NCI-H128 (cell line): ENCODE results near the gene BCKDK.

ENCODE experiments used
- DNase-seq: peaks from one replicate; lab custom pipeline; 2025; ENCODE audit not compliant: unreplicated experiment; lab: John Stamatoyannopoulos, UW

BCKDK gene

DNA sequence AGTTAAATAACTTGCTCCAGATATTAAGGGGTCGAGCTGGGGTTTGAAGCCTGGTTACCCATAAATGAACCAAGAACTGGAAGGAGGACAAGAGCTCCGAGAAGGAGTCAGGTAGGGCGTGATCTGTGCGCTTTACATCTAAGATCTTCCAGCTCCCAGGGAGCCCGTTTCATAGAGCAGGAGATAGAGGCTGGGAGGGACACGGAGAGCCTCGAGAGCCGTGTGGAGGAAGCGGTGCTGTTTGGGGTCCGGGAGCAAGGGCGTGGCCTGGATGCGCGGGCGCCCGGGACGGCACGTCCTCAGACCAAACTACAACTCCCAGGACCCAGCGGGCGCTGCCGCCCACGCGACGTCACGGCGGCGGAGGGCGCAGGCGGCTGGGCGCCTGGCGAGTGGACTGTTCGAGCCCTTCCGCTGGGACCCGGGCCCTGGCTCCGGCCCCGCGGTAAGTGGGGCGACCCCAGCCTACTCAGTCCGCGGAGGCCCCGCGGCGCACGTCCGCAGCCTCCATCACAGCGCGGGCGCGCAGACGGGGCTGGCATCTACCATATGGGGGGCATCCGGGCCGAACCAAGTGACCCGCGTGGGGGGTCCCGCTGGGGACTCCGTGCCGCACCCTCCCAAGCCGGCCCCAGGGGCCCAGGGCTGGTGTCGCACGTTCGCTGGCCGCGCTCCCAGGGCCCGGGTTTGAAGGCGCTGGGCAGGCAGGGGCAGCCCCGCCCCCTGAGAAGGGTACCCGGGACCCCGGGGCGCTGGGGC, at the start of gene BCKDK:
Gene BCKDK, plus strand, starts transcription at position 352 of the 759 bp plus-strand sequence. CDS start 838 bp downstream, outside the sequence.
- DNase-seq = peak; percentile 31

DNA sequence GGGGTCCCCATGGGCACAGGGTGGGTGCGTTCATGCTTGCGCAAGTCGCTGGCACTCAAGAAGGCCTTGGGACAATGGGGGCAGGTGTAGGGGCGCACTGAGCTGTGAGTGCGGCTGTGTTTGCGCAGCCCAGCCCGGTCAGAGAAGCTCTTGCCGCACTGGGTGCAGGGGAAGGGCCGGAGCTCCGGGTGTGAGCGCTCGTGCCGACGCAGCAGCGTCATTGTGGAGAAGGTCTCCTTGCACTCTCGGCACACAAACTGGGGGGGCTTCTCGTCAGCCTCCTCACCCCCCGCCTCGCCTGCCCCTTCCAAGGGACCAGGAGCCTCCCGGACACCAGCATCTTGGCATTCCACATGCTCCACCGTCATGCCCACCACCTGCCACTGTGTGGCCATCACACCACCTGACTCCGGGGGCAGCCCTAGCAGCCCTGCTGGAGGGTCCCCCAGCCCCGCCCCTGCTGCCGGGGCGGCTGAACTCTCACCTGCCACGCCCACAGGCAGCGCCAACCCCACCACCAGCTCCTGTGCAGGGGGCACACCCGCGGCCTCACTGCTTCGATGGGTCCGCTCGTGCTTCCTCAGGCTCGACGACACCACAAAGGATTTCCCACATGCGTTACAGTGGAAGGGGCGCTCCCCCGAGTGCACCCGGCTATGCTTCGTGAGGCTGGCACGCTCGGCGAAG, 46.9 kb upstream of the BCKDK start:
- DNase-seq = no peak

DNA sequence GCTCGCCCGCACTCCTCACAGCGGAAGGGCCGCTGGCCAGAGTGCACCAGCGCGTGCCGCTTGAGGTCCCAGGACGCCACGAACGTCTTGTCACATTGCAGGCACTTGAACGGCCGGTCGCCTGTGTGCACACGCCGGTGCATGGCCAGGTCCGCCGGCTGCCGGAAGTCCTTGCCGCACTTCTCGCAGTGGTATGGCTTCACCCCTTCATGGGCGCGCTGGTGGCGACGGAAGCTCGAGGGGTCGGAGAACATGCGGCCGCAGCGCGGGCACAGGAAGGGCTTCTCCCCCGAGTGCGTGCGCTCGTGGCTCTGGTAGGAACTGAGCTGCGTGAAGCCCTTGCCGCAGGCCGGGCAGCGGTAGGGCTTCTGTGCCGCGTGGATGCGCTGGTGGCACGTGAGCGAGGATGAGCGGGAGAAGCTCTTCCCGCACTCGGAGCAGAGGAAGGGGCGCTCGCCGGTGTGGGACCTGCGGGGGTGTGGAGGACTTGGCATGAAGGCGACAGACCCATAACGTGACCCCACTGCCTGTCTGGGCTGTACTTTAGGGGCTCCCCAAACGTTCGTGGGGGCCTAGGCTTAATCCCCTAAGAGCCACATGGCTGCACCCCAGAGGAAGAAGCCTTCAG, 46.3 kb upstream of the BCKDK start:
- DNase-seq = no peak

DNA sequence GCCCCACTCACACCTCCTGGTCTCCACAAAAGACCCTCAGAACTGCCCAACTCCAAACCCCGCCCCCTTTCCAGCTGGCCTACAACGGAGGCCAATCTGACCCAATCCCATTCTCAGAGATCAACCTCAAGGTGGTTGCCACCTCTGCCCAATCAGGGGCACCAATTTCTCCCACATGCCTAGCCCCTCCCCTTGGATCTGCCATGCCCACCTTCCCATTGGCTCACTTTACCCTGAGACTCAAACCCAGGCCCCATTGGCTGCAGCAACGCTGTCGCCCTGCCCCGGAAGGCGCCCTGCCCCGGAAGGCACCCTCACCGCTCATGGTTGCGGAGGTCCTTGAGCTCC, 44.7 kb upstream of the BCKDK start:
- DNase-seq = no peak

DNA sequence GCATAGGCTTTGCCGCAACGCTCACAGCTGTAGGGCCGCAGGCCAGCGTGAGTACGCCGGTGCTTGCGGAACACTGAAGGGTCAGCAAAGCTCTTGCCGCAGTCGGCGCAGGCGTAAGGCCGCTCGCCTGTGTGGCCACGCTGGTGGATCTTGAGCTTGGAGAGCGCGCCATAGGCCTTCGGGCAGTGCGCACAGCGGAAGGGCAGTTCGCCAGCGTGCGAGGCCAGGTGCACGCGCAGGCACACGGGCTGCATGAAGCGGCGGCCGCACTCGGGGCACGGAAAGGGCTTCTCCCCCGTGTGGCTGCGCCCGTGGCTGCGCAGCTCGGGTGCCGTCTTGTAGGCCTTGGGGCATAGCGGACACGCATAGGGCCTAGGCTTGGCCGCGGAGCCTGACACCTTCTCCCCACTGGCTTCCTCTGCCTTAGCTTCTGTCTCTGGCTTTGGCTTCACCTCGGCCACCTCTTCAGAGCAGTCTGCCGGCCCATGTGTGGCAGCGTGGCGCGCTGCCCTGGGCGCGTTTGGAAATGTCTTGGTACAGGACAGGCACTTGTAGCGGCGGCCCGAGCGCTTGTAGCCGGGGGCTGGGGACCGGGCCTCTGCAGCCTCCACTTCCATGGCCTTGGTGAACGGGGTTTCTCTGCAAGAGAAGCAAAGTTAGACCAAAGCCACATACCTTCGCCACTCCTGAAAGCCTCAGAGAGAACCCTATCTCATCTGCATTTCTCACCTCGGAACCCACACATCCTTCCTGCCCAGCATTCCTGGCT, 44.2 kb upstream of the BCKDK start:
- DNase-seq = no peak

DNA sequence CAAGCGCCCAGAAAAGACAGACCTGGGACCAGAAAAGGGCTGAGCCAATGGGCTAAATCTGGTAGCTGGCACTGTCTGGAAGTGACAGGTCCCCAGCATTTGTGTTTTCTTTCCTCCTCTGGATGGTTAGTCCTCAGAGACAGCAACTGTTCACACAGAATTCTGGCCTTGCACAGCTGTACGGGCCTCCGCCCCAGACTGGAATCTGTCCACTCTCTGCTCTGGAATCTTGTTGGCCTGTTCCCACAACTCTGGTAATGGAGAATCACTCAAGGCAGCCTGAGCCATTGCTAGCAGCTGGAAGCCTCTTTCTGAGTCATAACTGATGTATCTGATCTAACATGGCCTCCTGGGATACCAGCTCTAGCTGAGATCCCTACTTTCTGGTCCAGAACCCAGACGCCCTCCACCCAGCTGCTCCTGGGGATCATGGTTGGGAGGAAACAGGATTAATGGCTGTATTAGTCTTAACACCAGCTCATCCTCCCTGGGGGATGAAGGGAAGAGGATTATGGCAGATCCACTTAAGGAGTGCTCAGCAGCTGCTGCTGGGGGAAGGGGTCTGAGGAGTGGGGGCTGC, 43.2 kb upstream of the BCKDK start:
- DNase-seq = no peak

DNA sequence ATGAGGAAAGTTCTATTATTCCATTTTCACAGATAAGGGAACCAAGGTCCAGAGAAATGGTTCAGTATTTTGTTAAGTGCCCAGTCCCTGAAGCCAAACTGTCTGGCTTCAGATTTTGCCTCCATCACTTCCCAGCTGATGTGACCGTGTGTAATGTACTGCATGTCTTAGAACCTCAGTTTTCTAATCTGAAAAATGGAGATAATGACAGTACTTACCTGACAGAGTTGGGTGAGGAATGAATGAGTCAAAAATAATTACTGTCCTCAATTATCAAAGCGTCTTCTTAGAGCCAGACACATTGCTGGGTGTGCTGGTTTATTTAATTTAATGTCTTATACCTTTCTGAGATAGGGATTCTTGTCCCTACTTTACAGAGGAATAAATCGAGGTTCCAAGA, 40.8 kb upstream of the BCKDK start:
- DNase-seq = no peak

DNA sequence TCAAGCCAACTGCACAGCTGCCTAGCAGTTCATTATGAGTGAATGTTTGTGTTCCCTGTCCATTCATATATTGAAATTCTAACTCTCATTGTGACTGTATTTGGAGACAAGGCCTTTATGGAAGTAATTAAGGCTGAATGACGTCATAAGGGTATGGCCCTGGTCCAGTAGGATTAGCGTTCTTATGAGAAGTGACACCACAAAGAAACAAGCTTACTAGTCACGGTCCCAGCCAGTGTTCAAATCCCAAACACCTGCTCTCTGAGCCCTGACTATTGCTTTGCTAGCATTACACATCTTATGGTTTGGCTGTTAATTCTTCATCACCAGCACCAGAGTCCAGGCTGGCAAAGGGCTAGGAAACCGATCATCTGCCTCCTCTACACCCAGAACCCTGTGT, 36.3 kb upstream of the BCKDK start:
- DNase-seq = no peak

DNA sequence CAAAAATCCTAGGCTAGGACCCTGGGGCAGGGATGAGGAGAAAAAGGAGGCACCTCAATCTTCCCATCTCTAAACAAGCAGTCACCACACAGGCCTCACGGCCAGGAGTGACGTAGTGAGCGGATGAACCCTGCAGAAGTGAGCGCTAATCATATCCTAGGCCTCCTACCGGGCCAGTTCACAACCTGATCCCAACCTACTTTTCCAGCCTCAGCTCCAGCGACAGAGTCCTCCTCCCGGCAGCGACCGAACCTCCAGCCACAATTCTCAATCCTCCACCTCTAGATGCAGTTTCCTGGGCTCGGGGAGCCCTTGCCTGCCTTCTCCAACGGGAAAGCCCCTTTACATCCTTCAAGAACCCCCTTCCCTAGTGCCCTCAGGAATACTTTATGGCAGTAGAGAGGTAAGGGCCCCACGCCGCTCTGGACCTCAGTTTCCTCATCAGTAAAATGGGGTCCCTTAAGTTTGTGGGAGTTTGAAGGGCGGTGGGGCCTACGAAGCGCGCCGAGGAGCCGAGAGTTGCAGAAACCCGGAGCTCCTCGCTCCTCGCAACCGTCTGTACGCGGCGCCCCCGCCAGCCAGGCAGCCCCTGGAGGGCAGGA, 35.5 kb upstream of the BCKDK start:
- no peak for DNase-seq

DNA sequence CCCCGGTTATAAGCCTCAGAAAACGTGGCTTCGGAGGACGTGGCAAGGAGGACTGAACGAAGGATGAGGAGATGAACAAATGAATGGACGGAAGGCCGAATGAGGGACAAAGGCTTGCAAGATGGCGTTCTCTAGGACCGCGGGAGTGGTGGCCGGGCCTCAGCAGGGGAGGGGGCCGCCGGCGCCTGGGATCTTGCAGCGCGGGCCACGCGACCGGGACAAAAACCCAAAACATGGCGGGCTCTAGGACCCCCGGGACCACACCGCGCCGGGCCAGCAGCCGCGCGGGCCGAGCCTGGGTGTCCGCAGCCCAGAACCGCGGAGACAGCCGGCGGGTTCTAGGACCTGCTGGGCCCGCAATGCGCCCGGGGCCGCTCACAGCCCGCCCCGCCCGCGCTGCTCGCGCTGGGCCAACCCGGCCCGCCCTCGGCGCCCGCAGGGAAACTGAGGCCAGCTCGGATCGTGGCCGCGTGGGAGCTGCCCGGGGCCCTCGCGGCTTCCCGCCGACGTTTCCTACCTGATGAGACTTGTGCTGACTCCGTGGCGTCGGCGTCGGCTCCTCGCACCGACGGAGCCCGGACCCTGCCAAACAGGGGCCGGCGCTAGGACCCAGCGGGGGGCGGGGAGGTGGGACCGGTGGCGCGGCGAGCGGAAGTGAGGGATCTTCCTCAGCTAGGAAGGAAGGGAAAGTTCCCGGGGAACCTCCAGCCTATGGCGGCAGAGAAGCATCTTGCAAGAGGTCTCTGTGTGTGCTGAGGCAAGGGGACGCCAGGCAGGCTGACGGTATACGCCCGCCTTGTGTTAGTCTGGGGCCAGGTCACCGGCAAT, 34.8 kb upstream of the BCKDK start:
- peak; percentile 64 for DNase-seq

DNA sequence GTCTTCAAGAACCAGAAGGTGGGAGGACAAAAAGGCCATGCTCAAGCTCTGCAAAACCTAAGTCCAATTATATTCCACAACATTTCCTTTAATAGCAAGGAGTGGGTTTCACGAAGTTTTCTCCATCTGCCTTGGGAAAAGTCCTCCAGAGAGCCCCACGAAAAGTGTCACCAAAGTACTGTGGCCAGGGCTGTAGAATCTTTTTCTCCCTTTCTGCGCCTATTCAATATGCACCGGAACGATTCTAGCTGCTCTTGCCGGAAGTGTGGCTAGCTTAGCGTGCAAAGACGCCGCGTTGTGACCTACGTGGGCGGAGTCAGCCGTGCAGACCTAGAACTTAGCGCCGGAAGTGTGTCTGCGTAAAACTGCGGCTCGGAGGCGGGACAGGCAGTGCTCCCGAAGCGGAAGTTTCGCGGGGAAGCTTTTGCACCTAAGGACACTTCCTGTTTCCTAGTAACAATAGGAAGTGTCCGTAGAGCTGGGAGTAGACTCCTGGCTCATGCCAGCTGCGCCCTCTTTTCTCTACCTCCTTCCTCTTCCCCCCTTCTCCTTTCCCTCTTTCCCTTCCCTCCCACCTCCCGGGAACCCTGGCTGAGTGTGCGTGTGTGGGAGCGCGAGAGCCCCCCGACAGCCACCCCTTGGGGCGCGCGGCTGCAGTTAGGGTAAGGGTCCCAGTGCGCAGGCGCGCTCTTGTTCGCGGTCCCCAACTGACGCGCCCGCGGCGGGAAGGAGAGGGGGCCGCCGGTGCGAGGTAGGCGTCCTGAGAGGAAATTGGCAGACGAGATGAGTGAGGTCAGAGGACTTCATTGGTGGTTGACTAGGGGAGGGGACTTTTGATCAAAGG, 34.0 kb upstream of the BCKDK start, which contains the start of the genes ZNF646 and ZNF668:
Gene ZNF646, plus strand, starts transcription at position 453 of the 844 bp plus-strand sequence. CDS start 1,903 bp downstream, outside the sequence.
Gene ZNF668, minus strand, starts transcription at position 271 of the 844 bp plus-strand sequence. CDS start 9,781 bp downstream, outside the sequence.
- peak; percentile 91 for DNase-seq

DNA sequence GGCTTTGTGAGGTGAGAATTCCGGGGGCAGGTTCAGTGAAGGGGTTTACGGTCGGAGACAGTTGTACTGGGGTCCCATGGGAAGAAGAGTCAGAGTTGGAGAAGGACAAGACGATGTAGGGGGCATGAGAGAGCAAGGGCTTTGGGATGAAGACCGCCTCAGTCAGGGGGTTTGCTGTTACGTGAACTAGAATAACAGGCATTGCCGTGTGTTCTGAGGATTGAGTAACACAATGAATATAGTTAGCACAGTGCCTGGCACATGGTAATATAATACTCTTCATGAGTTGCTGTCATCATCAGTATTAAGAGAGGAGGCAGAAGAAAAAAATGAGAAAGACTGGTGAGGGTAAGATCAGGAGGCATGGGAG, 33.4 kb upstream of the BCKDK start:
- no peak for DNase-seq

DNA sequence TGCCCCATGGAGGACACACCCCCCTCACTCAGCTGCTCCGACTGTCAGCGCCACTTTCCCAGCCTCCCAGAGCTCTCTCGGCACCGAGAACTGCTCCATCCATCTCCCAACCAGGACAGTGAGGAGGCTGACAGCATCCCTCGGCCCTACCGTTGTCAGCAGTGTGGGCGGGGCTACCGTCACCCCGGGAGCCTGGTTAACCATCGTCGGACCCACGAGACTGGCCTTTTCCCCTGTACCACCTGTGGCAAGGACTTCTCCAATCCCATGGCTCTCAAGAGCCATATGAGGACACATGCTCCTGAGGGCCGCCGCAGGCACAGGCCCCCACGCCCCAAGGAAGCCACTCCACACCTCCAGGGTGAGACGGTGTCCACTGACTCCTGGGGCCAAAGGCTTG, 31.9 kb upstream of the BCKDK start:
- no peak for DNase-seq

DNA sequence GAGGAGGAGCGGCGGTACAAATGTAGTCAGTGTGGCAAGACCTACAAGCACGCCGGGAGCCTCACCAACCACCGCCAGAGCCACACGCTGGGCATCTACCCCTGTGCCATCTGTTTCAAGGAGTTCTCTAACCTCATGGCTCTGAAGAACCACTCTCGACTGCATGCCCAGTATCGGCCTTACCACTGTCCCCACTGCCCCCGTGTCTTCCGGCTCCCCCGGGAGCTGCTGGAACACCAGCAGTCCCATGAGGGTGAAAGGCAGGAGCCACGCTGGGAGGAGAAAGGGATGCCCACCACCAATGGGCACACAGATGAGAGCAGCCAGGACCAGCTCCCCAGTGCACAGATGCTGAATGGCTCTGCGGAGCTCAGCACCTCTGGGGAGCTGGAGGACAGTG, 31.2 kb upstream of the BCKDK start:
- no peak for DNase-seq

DNA sequence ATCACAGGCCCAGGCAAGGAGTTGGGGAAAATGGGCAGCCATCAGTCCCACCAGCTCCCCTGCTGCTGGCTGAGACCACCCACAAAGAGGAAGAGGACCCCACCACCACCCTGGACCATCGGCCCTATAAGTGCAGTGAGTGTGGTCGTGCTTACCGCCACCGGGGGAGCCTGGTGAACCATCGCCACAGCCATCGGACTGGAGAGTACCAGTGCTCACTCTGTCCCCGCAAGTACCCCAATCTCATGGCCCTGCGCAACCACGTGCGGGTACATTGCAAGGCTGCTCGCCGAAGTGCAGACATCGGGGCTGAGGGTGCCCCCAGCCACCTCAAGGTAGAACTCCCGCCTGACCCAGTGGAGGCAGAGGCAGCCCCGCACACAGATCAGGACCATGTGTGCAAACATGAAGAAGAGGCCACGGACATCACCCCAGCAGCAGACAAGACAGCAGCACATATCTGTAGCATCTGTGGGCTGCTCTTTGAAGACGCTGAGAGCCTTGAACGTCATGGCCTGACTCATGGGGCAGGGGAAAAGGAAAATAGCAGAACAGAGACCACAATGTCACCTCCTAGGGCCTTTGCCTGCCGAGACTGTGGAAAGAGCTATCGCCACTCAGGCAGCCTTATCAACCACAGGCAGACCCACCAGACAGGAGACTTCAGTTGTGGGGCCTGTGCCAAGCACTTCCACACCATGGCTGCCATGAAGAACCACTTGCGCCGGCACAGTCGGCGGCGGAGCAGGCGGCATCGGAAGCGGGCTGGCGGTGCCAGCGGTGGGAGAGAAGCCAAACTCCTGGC, 30.4 kb upstream of the BCKDK start:
- no peak for DNase-seq

DNA sequence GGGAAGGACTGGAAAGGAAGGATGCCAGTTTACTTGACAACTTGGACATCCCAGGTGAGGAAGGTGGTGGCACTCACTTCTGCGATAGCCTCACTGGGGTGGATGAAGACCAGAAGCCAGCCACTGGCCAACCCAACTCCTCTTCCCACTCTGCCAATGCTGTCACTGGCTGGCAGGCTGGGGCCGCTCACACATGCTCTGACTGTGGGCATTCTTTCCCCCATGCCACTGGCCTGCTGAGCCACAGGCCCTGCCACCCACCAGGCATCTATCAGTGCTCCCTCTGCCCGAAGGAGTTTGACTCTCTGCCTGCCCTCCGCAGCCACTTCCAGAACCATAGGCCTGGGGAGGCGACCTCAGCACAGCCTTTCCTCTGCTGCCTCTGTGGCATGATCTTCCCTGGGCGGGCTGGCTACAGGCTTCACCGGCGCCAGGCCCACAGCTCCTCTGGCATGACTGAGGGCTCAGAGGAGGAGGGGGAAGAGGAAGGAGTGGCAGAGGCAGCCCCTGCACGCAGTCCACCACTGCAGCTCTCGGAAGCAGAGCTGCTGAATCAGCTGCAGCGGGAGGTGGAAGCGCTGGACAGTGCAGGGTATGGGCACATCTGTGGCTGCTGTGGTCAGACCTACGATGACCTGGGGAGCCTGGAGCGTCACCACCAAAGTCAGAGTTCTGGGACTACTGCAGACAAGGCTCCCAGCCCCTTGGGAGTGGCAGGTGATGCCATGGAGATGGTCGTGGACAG, 29.4 kb upstream of the BCKDK start:
- DNase-seq = no peak

DNA sequence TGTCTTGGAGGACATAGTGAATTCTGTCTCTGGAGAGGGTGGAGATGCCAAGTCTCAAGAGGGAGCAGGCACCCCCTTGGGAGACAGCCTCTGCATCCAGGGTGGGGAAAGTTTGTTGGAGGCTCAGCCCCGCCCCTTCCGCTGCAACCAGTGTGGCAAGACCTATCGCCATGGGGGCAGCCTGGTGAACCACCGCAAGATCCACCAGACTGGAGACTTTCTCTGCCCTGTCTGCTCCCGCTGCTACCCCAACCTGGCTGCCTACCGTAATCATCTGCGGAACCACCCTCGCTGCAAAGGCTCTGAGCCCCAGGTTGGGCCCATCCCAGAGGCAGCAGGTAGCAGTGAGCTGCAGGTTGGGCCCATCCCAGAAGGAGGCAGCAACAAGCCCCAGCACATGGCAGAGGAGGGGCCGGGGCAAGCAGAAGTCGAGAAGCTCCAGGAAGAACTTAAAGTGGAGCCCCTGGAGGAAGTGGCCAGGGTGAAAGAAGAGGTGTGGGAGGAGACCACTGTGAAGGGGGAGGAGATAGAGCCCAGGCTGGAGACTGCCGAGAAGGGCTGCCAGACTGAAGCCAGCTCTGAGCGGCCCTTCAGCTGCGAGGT, 28.7 kb upstream of the BCKDK start:
- DNase-seq = no peak
